ENCODE measurements around the gene ELFN1. TPM values are rescaled to one million over a fixed set of nuclear protein-coding genes. Genes with fewer than 3 reads are reported as not detected.

ELFN1 gene
- total and polyA plus RNA-seq, 2 donors (not counting 3 experiments of a cell fraction or from before 2014, with no cell fraction given): 0.37 to 1.0 TPM

DNA sequence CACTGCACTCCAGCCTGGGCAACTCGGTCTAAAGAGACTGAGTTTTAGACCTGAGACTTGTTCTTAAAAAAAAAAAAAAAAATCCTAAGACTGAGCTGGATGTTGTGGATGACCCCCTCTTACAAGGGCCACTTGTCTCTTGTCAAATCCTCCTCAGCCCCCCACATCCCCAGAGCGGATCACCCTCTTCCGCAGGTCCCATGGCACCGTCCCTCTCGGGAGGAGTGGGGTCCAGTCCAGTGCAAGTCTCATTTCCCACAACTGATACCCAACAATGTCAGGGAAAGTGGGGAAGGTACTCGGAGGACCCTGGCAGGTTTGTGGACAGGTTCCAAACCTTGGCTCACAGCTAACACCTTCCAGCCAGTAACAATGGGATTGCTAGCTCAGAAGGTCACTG is 100.3 kb downstream of the ELFN1 start:
- Histone ChIP-seq H3K27me3 (ENCODE audit: control insufficient read depth in 2 of 2, insufficient read depth in 2 of 2, low read length in 2 of 2) (no peaks in the 10 kb centered on the region), H3K4me3 (replicated peaks in 1 of 3; ENCODE audit: insufficient read depth in 1 of 3, low read depth in 1 of 3, low read length in 3 of 3) (no peak overlapping the region), H3K9me3 (replicated peaks; ENCODE audit: control insufficient read depth, insufficient read depth, low read length) (no peaks in the 10 kb centered on the region), H3K9me1 (replicated peaks; ENCODE audit: control insufficient read depth, extremely low read depth, insufficient read depth, low read length) (no peaks in the 10 kb centered on the region), H3K79me2 (ENCODE audit: control insufficient read depth, insufficient read depth, low read length) (no peaks in the 10 kb centered on the region), H3K9ac (replicated peaks; ENCODE audit: extremely low read depth, insufficient read depth, low read length) (no peak overlapping the region), H3K4me2 (ENCODE audit: insufficient read depth, low read length) (no peak overlapping the region), H2AFZ (ENCODE audit: low read depth, low read length) (no peak overlapping the region), H3K4me1 (ENCODE audit: control insufficient read depth, extremely low read depth, insufficient read depth, low read length) (no peaks in the 10 kb centered on the region), H4K20me1 (replicated peaks; ENCODE audit: control insufficient read depth, extremely low read depth, insufficient read depth, low read length) (no peaks in the 10 kb centered on the region), H3K27ac (ENCODE audit: insufficient read depth, low read depth, low read length) (no peak overlapping the region), H3K36me3 (ENCODE audit: control insufficient read depth in 2 of 2, extremely low read depth in 1 of 2, insufficient read depth in 2 of 2, low read length in 2 of 2) (no peaks in the 10 kb centered on the region)
- ChIA-PET POLR2A (no interaction called here), CTCF (no interaction called here)
- BruUV-seq (replicated peaks): no TSS peak
- TF ChIP-seq POLR2A (IDR thresholded peaks at IDR 0.05; ENCODE audit: low read depth, low read length): no peak
- no peak for TF ChIP-seq MAX (IDR thresholded peaks at IDR 0.05; ENCODE audit: insufficient read depth, insufficient read length)
- TF ChIP-seq GATA2 (IDR thresholded peaks at IDR 0.05; ENCODE audit: insufficient read depth, insufficient read length, low read depth, low read length): no peak
- TF ChIP-seq JUN (IDR thresholded peaks at IDR 0.05; ENCODE audit: borderline replicate concordance, insufficient read depth, insufficient read length, low read depth): no peak
- no peak for TF ChIP-seq POLR2AphosphoS5 (IDR thresholded peaks at IDR 0.05; ENCODE audit: insufficient read depth, low read depth, low read length)
- no peak for TF ChIP-seq FOS (IDR thresholded peaks at IDR 0.05; ENCODE audit: borderline replicate concordance, insufficient read depth, low read length)
- no peak for TF ChIP-seq EZH2 (IDR thresholded peaks at IDR 0.05; ENCODE audit: borderline replicate concordance, low read depth, low read length, severe bottlenecking)
- TF ChIP-seq MYC (IDR thresholded peaks at IDR 0.05; ENCODE audit: low read depth, low read length): no peak
- TF ChIP-seq, protein P1, sequence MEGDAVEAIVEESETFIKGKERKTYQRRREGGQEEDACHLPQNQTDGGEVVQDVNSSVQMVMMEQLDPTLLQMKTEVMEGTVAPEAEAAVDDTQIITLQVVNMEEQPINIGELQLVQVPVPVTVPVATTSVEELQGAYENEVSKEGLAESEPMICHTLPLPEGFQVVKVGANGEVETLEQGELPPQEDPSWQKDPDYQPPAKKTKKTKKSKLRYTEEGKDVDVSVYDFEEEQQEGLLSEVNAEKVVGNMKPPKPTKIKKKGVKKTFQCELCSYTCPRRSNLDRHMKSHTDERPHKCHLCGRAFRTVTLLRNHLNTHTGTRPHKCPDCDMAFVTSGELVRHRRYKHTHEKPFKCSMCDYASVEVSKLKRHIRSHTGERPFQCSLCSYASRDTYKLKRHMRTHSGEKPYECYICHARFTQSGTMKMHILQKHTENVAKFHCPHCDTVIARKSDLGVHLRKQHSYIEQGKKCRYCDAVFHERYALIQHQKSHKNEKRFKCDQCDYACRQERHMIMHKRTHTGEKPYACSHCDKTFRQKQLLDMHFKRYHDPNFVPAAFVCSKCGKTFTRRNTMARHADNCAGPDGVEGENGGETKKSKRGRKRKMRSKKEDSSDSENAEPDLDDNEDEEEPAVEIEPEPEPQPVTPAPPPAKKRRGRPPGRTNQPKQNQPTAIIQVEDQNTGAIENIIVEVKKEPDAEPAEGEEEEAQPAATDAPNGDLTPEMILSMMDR (IDR thresholded peaks at IDR 0.05; ENCODE audit: extremely low read depth in 1 of 2, insufficient read depth in 1 of 2, low read depth in 1 of 2, low read length in 2 of 2): no peak
- intact Hi-C loops (cut with micrococcal nuclease) (no loop called here), dilution Hi-C loops (cut with MboI; ENCODE audit: extremely low pct_ligation_motif_present, low sequenced_read_pairs) (no loop called here)
- FAIRE-seq (no peak), DNase-seq (ENCODE audit: low read depth, low spot score) (no peak)

Data from endothelial cell of umbilical vein (primary cell).